Activated CD4-positive, alpha-beta memory T cell treated with anti-CD3 and anti-CD28 coated beads, Interleukin-2, amount 10 ng/mL, durations not matched to agents 7 days and 5 days (primary cell): ENCODE results near the gene AKR1C4. TPM values are rescaled to one million over a fixed set of nuclear protein-coding genes. Genes with fewer than 3 reads are reported as not detected.
"Not testable (repeated sequence)": the region's sequence is repeated elsewhere in the genome, so short reads cannot be mapped to it uniquely, and the experiment has no call there.

ENCODE experiments used
- CTCF ChIA-PET: fragments of 350-600 bp; sonication (Branson Sonifier 250); formaldehyde crosslinking; loops from one replicate; lab custom pipeline; 2021; ENCODE audit warnings: antibody characterized with exemption, inconsistent platforms; lab: Charles Lee
- POLR2A ChIA-PET: fragments of 350-600 bp; sonication (Branson Sonifier 250); formaldehyde crosslinking; loops from one replicate; lab custom pipeline; 2021; ENCODE audit warnings: antibody characterized with exemption; lab: Charles Lee
- DNase-seq: peaks from one replicate; pipeline ENCODE4 v3.0.0-alpha.2; 2020
- H3K27ac Mint-ChIP-seq: one replicate; pipeline ENCODE4 v1.8.0; 2021; ENCODE audit warnings: mild to moderate bottlenecking, mixed read lengths
- H3K27me3 Mint-ChIP-seq: one replicate; pipeline ENCODE4 v1.8.0; 2021; ENCODE audit warnings: mixed read lengths
- H3K36me3 Mint-ChIP-seq: one replicate; pipeline ENCODE4 v1.8.0; 2021; ENCODE audit warnings: low read depth, mixed read lengths
- H3K4me1 Mint-ChIP-seq: one replicate; pipeline ENCODE4 v1.8.0; 2021; ENCODE audit warnings: mixed read lengths
- H3K4me3 Mint-ChIP-seq: one replicate; pipeline ENCODE4 v1.8.0; 2021; ENCODE audit warnings: mild to moderate bottlenecking, mixed read lengths
- H3K9me3 Mint-ChIP-seq: one replicate; pipeline ENCODE4 v1.8.0; 2021; ENCODE audit warnings: mixed read lengths
- total RNA-seq, 2 experiments: library from RNA; stranded (reverse); gene quantifications; one replicate each; pipeline ENCODE4 v1.2.3, GENCODE V29; 2021

AKR1C4 gene
- total RNA-seq, 2 experiments from 2014 or later: not detected

DNA sequence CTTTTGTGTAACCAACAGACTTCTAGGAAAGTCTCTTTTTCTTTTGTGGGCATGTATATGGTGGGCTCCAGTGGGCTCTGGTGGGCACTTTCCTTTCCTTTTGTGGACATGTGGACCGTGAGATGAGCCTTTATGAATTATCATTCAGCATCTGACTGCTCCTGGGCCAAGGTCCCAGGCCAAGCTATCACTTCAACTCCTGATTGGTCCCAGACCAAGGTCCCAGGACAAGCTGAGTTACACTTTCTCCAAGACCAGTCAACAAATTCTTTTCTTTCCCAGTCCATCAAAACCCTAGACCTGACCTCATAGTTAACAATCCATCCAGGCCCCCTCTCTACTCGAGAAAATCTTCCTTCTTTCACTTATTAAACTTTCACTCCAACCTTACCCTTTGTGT lies 12.7 kb upstream of the AKR1C4 start:
- H3K4me3 Mint-ChIP-seq: no peak overlapping the region

DNA sequence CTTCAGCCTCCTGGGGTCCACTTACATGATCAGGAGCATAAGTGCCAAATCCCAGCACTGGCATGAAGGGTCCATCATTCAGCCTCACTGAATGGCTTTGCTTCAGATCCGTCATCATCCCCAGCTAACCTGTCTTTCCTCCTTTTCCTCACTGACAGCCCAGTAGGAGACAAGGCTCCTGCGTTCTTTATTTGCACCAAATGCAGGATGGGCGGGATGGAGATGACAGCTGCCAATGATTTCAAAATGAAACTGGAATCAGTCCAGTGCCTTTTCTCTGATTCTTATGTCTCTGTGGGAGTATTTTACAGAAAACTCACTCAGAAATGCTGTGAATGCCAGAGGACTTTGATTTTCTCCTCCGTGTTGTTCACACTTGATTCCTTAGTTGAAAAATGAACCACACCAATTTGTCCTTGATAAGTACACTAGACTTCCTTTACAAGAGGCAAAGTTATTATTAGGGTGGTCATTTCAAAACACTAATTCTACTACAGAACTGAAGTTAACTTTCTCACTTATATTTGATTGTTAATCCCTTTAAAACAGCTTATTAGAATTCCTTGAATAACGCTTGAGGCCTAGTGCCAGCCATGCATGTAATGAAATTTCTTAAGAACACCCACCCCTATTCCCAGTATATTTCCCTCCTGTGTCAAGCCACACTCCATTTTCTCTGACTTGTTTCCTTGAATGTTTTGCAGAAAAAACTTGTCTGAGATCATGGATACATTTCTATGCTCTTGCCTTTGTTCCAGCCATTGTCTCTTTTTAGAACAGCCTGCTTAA lies 11.5 kb upstream of the AKR1C4 start, which contains the start of gene AKR1C8:
TSS of gene AKR1C8 (minus strand) at position 164 of the 789 bp plus-strand sequence. CDS start at position 118, 46 bp downstream.
- Mint-ChIP-seq H3K27me3 (no peaks in the 10 kb centered on the region), H3K27ac (no peak within 1 kb of the TSS), H3K4me1 (no peaks in the 10 kb centered on the region), H3K4me3 (no peak within 1 kb of the TSS), H3K9me3 (peaks cover 2% of the 10 kb centered on the region), H3K36me3 (no peaks in the 10 kb centered on the region)
- DNase-seq: no peak
- ChIA-PET POLR2A (no interaction called here), CTCF (no interaction called here)

More for the DNA sequence above, 12.7 kb upstream of the AKR1C4 start:
- H3K9me3 Mint-ChIP-seq: peaks cover 2% of the 10 kb centered on the region
- no peak overlapping the region for H3K27ac Mint-ChIP-seq
- ChIA-PET POLR2A (no interaction called here), CTCF (no interaction called here)
- no peaks in the 10 kb centered on the region for H3K4me1 Mint-ChIP-seq
- no peak for DNase-seq
- H3K36me3 Mint-ChIP-seq: no peaks in the 10 kb centered on the region
- no peaks in the 10 kb centered on the region for H3K27me3 Mint-ChIP-seq

DNA sequence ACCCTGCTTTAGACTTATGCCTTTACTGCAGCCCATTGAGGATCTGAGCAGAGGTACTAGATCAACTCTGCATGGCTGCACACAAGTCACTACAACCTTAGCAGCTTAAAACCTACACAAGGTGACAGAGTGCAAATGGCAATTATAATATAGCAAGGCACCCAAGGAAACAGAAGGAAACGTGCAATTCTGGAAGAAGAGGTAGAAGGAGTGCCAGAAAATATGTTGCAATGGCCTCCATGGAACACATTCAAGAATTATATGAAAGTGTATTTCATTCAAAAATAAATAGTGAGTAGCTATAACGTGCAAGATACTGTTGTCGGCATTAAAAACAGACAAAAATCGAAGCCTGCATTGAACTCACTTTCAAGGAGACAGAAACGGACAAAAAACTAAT lies 8.8 kb upstream of the AKR1C4 start:
- POLR2A ChIA-PET: no interaction called here
- H3K36me3 Mint-ChIP-seq: no peaks in the 10 kb centered on the region
- H3K4me1 Mint-ChIP-seq: no peaks in the 10 kb centered on the region
- H3K27ac Mint-ChIP-seq: no peak overlapping the region
- no peaks in the 10 kb centered on the region for H3K27me3 Mint-ChIP-seq
- no peak overlapping the region for H3K4me3 Mint-ChIP-seq
- no peak for DNase-seq
- CTCF ChIA-PET: no interaction called here
- peaks cover 2% of the 10 kb centered on the region for H3K9me3 Mint-ChIP-seq

DNA sequence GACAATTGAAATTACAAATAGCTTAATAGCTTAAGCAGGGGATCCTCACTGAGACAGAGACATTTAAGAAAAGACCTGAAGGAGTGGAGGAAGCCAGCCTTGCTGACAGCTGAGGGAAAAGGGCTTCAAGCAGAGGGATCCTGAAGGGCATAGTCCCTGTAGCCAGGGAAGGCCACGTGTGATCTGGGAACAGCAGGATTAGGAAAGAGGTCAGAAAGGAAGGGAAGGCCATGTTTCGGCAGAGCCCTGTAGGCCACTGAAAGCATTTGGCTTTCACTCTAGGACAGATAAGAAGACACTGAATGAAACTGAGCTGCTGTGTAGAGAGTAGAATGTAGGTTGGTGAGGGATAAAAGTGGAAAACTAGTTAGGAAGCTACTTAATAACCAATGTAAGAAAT lies 8.3 kb upstream of the AKR1C4 start:
- H3K27ac Mint-ChIP-seq: no peak overlapping the region
- no peak overlapping the region for H3K4me3 Mint-ChIP-seq
- ChIA-PET POLR2A (no interaction called here), CTCF (no interaction called here)
- H3K4me1 Mint-ChIP-seq: no peaks in the 10 kb centered on the region
- H3K36me3 Mint-ChIP-seq: no peaks in the 10 kb centered on the region
- no peaks in the 10 kb centered on the region for H3K27me3 Mint-ChIP-seq
- H3K9me3 Mint-ChIP-seq: peaks cover 2% of the 10 kb centered on the region
- no peak for DNase-seq

DNA sequence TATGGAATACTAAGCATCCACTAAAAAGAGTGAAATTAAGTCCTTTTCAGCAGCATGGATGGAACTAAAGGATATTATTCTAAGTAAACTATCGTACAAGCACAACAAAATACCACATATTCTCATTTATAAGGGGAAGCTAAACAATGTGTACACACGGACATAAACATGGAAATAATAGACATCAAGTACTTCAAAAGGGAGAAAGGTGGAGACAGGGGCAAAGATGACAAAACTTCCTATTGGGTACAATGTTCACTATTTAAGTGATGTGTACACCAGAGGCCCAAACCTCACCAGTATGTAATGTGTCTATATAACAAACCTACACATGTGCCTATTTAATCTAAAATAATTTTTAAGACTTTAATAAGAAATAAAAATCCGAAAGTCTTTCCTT lies 2.2 kb upstream of the AKR1C4 start:
- ChIA-PET POLR2A (no interaction called here), CTCF (no interaction called here)
- no peak for DNase-seq
- Mint-ChIP-seq H3K27me3 (no peaks in the 10 kb centered on the region), H3K9me3 (no peaks in the 10 kb centered on the region), H3K36me3 (no peaks in the 10 kb centered on the region), H3K4me1 (no peaks in the 10 kb centered on the region), H3K4me3 (no peak overlapping the region), H3K27ac (no peak overlapping the region)

DNA sequence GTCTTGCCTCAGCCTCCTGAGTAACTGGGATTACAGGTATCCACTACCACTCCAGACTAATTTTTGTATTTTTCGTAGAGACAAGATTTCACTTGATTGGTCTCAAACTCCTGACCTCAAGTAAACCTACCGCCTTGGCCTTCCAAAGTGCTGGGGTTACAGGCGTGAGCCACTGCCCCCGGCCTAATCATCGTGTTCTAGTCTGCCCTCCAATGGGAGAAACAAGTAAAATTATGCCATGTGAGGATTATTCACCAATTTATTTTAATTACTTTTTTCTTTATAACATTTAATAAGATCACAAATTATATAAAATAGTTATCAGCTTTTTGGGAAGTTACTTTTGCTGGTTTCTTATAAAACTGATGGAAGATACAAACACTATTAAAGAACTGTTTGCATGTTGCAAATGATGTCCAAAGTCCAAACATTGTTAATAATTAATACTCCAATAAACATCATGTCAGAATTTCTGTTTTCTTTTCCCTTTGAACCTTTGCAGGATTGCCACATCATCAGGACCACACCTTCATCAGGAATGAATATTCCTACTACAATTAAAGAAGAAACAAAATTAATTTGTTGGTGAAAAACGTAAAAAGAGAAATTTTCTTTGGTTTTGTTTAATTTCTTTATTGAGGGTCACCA lies 786 bp upstream of the AKR1C4 start:
- POLR2A ChIA-PET: no interaction called here
- no peaks in the 10 kb centered on the region for H3K4me1 Mint-ChIP-seq
- CTCF ChIA-PET: no interaction called here
- no peaks in the 10 kb centered on the region for H3K36me3 Mint-ChIP-seq
- no peak overlapping the region for H3K27ac Mint-ChIP-seq
- DNase-seq: no peak
- H3K4me3 Mint-ChIP-seq: no peak overlapping the region
- no peaks in the 10 kb centered on the region for H3K27me3 Mint-ChIP-seq
- H3K9me3 Mint-ChIP-seq: no peaks in the 10 kb centered on the region

DNA sequence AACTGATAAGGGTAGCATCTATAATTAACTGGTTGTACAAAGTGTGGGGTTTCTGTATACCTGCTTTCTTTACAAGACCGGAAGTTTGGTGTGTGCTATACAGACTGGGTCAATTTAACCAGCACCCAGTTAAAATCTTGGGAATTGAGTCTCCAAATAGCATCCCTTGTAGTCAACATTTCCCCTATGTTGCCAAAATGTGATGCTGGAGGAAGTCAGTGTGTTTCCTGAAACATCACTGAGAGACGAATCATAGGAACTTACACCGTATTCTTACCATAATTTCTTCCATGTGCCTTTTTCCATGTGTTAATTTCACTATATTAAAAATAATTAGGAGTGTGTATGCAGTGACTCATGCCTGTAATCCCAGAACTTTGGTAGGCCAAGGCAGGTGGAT lies 1.7 kb downstream of the AKR1C4 start:
- H3K4me1 Mint-ChIP-seq: no peaks in the 10 kb centered on the region
- ChIA-PET POLR2A (interaction anchor here (0.6 kb wide), 1 partner anchor 11 kb away, joined by 3 read pairs; no protein-coding TSS in a partner anchor), CTCF (no interaction called here)
- H3K4me3 Mint-ChIP-seq: no peak overlapping the region
- no peaks in the 10 kb centered on the region for H3K27me3 Mint-ChIP-seq
- peaks cover 2% of the 10 kb centered on the region for H3K9me3 Mint-ChIP-seq
- H3K36me3 Mint-ChIP-seq: peaks cover 2% of the 10 kb centered on the region
- no peak for DNase-seq
- H3K27ac Mint-ChIP-seq: no peak overlapping the region

DNA sequence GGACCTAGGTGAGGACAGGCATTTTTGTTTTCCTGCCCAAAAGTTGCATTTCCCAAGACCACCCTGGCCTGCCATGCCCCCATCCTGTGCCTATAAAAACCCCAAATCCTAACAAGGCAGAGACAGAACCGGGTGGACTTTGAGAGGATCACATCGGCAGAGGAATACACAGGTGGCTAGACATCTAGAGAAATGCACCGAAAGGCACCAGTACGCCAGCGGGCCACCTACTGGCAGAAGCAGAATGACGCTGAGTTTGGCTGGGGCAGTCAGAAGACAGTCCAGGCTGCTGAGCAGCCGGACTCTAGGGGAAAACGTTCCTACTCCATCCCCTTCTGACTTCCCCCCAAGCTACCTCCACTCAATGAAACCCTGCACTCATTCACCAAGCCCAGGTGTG lies 2.8 kb downstream of the AKR1C4 start:
- Mint-ChIP-seq H3K27ac (no peak overlapping the region), H3K9me3 (peaks cover 2% of the 10 kb centered on the region), H3K4me1 (no peaks in the 10 kb centered on the region), H3K4me3 (no peak overlapping the region), H3K36me3 (peaks cover 2% of the 10 kb centered on the region), H3K27me3 (no peaks in the 10 kb centered on the region)
- POLR2A ChIA-PET: no interaction called here
- no peak for DNase-seq
- CTCF ChIA-PET: no interaction called here

DNA sequence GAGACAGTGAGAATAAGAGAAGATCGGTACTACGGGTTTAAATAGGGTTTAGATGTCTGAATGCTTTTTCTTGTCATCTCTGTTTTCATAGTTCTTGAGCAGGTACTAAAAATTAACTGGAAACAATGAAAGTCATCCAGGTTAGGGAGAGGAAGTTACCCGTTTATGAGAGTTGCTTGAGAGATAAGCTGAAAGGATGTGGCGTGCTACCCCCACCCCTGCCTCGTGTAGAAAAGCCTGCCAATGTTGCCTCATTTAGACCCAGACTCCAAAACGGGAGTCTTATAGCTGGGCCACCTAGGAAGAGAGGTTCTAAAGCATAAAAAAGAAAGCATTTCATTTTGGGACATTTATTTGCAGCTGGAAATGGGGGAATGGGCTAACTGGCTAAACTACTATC lies 10.2 kb downstream of the AKR1C4 start:
- Mint-ChIP-seq H3K27ac (no peak overlapping the region), H3K4me1 (peaks cover 9% of the 10 kb centered on the region), H3K36me3 (peaks cover 5% of the 10 kb centered on the region), H3K4me3 (no peak overlapping the region), H3K9me3 (peaks cover 6% of the 10 kb centered on the region), H3K27me3 (no peaks in the 10 kb centered on the region)
- DNase-seq: no peak
- POLR2A ChIA-PET: no interaction called here
- CTCF ChIA-PET: no interaction called here

DNA sequence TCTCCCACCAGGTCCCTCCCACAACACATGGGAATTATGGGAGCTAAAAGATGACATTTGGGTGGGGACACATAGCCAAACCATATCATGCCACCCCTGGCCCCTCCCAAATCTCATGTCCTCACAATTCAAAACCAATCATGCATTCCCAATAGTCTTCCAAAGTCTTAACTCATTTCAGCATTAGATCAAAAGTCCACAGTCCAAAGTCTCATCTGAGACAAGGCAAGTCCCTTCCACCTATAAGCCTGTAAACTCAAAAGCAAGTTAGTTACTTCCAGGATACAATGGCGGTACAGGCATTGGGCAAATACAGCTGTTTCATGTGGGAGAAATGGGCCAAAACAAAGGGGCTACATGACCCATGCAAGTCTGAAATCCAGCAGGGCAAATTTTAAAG lies 13.1 kb downstream of the AKR1C4 start:
- H3K27ac Mint-ChIP-seq, H3K27me3 Mint-ChIP-seq, H3K36me3 Mint-ChIP-seq, H3K4me3 Mint-ChIP-seq, H3K4me1 Mint-ChIP-seq, H3K9me3 Mint-ChIP-seq, DNase-seq: not testable (repeated sequence)
- ChIA-PET CTCF (interaction anchor here (0.6 to 1.0 kb wide), 3 partner anchors 10 to 232 kb away, joined by 3 read pairs; no protein-coding TSS in a partner anchor), POLR2A (interaction anchor here (0.6 kb wide), 1 partner anchor 11 kb away, joined by 3 read pairs; no protein-coding TSS in a partner anchor)

DNA sequence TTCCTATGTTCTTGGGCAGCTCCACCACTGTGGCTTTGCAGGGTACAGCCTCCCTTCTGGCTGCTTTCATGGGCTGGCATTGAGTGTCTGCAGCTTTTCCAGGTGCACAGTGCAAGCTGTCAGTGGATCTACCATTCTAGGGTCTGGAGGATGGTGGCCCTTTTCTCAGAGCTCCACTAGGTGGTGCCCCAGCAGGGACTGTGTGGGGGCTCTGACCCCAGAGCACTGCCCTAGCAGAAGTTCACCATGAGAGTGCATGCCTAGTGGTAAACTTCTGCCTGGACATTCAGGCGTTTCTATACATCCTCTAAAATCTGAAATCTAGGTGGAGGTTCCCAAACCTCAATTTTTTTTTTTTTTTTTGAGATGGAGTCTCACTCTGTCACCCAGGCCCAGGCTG lies 13.6 kb downstream of the AKR1C4 start:
- H3K4me1 Mint-ChIP-seq, DNase-seq, POLR2A ChIA-PET, H3K9me3 Mint-ChIP-seq, H3K27me3 Mint-ChIP-seq, H3K4me3 Mint-ChIP-seq, H3K27ac Mint-ChIP-seq, H3K36me3 Mint-ChIP-seq: not testable (repeated sequence)
- CTCF ChIA-PET: interaction anchor here (0.7 to 1.0 kb wide), 2 partner anchors 10 to 231 kb away, joined by 3 read pairs; no protein-coding TSS in a partner anchor

DNA sequence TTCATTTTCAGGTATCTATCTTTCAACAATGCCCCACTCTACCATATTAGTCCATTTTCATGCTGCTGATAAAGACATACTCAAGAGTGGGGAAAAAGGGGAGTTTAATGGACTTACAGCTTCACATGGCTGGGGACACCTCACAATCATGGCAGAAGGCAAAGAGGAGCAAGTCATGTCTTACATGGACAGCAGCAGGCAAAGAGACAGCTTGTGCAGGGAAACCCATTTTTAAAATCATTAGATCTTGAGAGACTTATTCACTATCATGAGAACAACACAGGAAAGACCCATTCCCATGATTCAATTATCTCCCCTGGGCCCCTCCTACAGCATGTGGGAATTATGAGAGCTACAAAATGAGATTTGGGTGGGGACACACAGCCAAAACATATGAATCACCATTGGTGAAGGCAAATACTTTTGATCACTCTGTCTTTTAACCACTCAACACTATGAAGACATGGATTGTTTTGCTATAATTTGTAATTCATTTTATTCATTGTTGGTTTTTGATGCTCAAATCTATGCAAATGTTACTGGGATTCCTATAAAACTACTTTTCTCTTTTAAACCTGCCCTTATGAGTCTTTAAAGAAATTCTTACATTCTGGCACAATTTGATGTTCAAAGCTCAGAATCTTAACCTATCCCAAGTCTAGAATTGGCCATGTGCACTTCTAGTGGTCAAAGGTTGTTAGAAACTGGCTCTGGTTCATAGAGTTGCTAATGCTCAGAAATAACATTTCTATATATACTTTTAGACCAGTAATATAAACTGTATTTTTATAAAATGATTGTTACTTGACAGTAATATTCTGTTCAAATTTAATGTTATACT lies 15.3 kb downstream of the AKR1C4 start:
- H3K4me1 Mint-ChIP-seq: peaks cover 4% of the 10 kb centered on the region
- peaks cover 3% of the 10 kb centered on the region for H3K9me3 Mint-ChIP-seq
- no peak for DNase-seq
- ChIA-PET CTCF (interaction anchor here (1.2 kb wide), 1 partner anchor 362 kb away, joined by 3 read pairs; no protein-coding TSS in a partner anchor), POLR2A (no interaction called here)
- H3K27ac Mint-ChIP-seq: no peak overlapping the region
- no peak overlapping the region for H3K4me3 Mint-ChIP-seq
- no peaks in the 10 kb centered on the region for H3K27me3 Mint-ChIP-seq
- H3K36me3 Mint-ChIP-seq: peaks cover 4% of the 10 kb centered on the region

DNA sequence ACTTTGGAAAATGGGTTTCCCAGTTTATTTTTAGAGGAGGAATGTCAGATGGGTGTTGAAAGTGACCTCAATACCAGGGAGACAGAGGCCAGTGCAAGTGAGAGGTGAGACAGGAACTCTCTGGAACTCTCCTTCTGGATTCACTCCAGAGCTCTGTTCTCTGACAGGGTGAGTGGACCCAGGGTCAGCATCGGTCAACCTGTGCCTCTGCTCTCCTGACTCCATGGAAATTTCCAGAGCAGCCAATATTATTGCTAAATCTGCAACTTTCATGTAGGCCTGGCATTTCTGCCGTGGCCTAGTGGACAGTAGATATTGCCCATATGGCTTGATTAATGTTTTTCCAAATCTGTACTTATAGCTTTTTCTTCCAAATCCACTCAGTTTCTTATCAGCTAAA lies 20.2 kb downstream of the AKR1C4 start:
- Mint-ChIP-seq H3K4me1 (no peaks in the 10 kb centered on the region), H3K4me3 (no peak overlapping the region), H3K9me3 (no peaks in the 10 kb centered on the region), H3K27me3 (no peaks in the 10 kb centered on the region), H3K36me3 (no peaks in the 10 kb centered on the region), H3K27ac (no peak overlapping the region)
- no peak for DNase-seq
- POLR2A ChIA-PET: no interaction called here
- CTCF ChIA-PET: no interaction called here
